ENCODE data around the gene KCNK16. TPM values are rescaled to one million over a fixed set of nuclear protein-coding genes. Genes with fewer than 3 reads are reported as not detected.
A peak's percentile ranks its signal among the peaks of the same experiment; 100 is the strongest.

The KCNK16 gene
- polyA plus RNA-seq, 3 donors: not detected

DNA sequence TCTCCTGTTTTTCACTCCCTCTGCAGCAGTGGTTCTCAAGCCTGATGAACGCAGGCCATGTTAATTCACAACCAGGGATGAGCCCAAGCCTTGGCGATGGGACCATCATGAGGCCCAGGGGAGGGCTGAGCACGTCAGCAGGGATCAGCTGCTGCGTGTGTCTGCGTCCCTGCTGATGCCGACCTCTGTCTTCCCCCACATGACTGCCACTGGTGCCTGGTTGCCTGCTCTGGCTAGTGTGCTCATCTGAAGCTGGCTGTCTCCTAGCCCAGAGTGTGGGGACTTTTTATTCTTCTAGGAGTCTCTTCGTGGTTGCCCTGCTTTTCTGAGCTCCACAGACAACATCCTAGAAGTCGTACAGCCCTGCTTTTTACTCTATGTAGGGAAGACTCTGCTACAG lies 40.8 kb upstream of the KCNK16 start:
- Histone ChIP-seq H4K20me1 (ENCODE audit: insufficient read depth, low read length) (no peaks in the 10 kb centered on the region), H2AFZ (ENCODE audit: insufficient read depth, low read depth, low read length, poor library complexity, severe bottlenecking) (no peak overlapping the region), H3K27ac (ENCODE audit: low read depth in 1 of 2, low read length in 2 of 2) (no peak overlapping the region), H3K4me1 (ENCODE audit: control insufficient read depth in 1 of 2, insufficient read depth in 2 of 2, low read length in 2 of 2) (no peaks in the 10 kb centered on the region), H3K9ac (ENCODE audit: insufficient read depth, low read length, poor library complexity, severe bottlenecking) (no peak overlapping the region), H3K27me3 (ENCODE audit: control insufficient read depth in 2 of 2, insufficient read depth in 2 of 2, low read length in 2 of 2) (no peaks in the 10 kb centered on the region), H3K79me2 (ENCODE audit: insufficient read depth, low read length) (no peaks in the 10 kb centered on the region), H3K9me3 (replicated peaks in 1 of 2; ENCODE audit: control insufficient read depth in 1 of 2, insufficient read depth in 1 of 2, low read length in 2 of 2) (no peaks in the 10 kb centered on the region), H3K4me3 (replicated peaks in 1 of 3; ENCODE audit: low read depth in 2 of 3, low read length in 3 of 3) (no peak overlapping the region), H3K4me2 (replicated peaks; ENCODE audit: extremely low read depth, low read length, poor library complexity, severe bottlenecking) (no peak overlapping the region), H3K36me3 (replicated peaks in 1 of 2; ENCODE audit: control insufficient read depth in 1 of 2, insufficient read depth in 2 of 2, low read length in 2 of 2) (no peaks in the 10 kb centered on the region)
- H3K27me3 Mint-ChIP-seq (ENCODE audit: low read depth in 3 of 3): peaks cover 3 to 8% (median 4%) of the 10 kb centered on the region in 3 donors
- no peak overlapping the region for H3K4me3 Mint-ChIP-seq
- no peaks in the 10 kb centered on the region for H3K36me3 Mint-ChIP-seq
- intact Hi-C loops (cut with micrococcal nuclease): no loop called here
- H3K9me3 Mint-ChIP-seq: no peaks in the 10 kb centered on the region
- H3K4me1 Mint-ChIP-seq: peaks cover 2% of the 10 kb centered on the region
- 91% methylated on average over 7 of the region's 8 CpGs for WGBS (ENCODE audit: insufficient coverage)
- H3K27ac Mint-ChIP-seq: no peak overlapping the region
- no peak for DNase-seq
- TF ChIP-seq, protein P1, sequence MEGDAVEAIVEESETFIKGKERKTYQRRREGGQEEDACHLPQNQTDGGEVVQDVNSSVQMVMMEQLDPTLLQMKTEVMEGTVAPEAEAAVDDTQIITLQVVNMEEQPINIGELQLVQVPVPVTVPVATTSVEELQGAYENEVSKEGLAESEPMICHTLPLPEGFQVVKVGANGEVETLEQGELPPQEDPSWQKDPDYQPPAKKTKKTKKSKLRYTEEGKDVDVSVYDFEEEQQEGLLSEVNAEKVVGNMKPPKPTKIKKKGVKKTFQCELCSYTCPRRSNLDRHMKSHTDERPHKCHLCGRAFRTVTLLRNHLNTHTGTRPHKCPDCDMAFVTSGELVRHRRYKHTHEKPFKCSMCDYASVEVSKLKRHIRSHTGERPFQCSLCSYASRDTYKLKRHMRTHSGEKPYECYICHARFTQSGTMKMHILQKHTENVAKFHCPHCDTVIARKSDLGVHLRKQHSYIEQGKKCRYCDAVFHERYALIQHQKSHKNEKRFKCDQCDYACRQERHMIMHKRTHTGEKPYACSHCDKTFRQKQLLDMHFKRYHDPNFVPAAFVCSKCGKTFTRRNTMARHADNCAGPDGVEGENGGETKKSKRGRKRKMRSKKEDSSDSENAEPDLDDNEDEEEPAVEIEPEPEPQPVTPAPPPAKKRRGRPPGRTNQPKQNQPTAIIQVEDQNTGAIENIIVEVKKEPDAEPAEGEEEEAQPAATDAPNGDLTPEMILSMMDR (IDR thresholded peaks at IDR 0.05): no peak

DNA sequence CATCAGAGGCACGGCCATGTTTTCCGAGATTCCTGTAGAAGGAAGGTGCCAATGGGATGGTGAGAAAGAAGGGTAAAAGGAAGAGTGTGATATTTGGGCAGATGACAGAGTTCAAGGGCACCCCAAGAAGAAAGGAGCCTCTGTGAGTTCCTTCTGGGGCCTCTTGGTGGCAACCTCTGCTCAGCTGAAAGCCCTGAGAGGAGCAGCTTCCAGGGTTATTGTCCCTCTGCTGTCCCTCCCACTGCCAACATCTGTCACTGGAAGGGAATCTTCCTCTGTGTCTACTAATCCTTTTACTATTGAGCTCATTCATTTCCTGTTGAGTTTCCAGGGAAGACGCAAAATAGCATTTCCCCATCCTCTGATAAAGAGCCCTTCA lies 40.0 kb upstream of the KCNK16 start:
- intact Hi-C loops (cut with micrococcal nuclease): no loop called here
- peaks cover 2% of the 10 kb centered on the region for H3K4me1 Mint-ChIP-seq
- Histone ChIP-seq H3K27ac (ENCODE audit: low read depth in 1 of 2, low read length in 2 of 2) (no peak overlapping the region), H2AFZ (ENCODE audit: insufficient read depth, low read depth, low read length, poor library complexity, severe bottlenecking) (peak overlapping the region; percentile 21), H3K27me3 (ENCODE audit: control insufficient read depth in 2 of 2, insufficient read depth in 2 of 2, low read length in 2 of 2) (no peaks in the 10 kb centered on the region), H3K9ac (ENCODE audit: insufficient read depth, low read length, poor library complexity, severe bottlenecking) (no peak overlapping the region), H3K9me3 (replicated peaks in 1 of 2; ENCODE audit: control insufficient read depth in 1 of 2, insufficient read depth in 1 of 2, low read length in 2 of 2) (no peaks in the 10 kb centered on the region), H3K36me3 (replicated peaks in 1 of 2; ENCODE audit: control insufficient read depth in 1 of 2, insufficient read depth in 2 of 2, low read length in 2 of 2) (no peaks in the 10 kb centered on the region), H3K4me3 (replicated peaks in 1 of 3; ENCODE audit: low read depth in 2 of 3, low read length in 3 of 3) (no peak overlapping the region), H3K4me2 (replicated peaks; ENCODE audit: extremely low read depth, low read length, poor library complexity, severe bottlenecking) (no peak overlapping the region), H3K79me2 (ENCODE audit: insufficient read depth, low read length) (no peaks in the 10 kb centered on the region), H3K4me1 (ENCODE audit: control insufficient read depth in 1 of 2, insufficient read depth in 2 of 2, low read length in 2 of 2) (no peaks in the 10 kb centered on the region), H4K20me1 (ENCODE audit: insufficient read depth, low read length) (no peaks in the 10 kb centered on the region)
- H3K9me3 Mint-ChIP-seq: no peaks in the 10 kb centered on the region
- no peaks in the 10 kb centered on the region for H3K36me3 Mint-ChIP-seq
- H3K27me3 Mint-ChIP-seq (ENCODE audit: low read depth in 3 of 3): peaks cover 2 to 8% (median 3%) of the 10 kb centered on the region in 3 donors
- WGBS (ENCODE audit: insufficient coverage): 71% methylated on average over 1 of the region's 3 CpGs
- TF ChIP-seq, protein P1 (IDR thresholded peaks at IDR 0.05): no peak
- no peak for DNase-seq
- H3K4me3 Mint-ChIP-seq: no peak overlapping the region
- H3K27ac Mint-ChIP-seq: no peak overlapping the region
